HG03378 (cell line): ENCODE results near the gene HDHD2.

ENCODE experiments used
- ATAC-seq: cut with Tn5 transposase; IDR thresholded peaks from one replicate; pipeline ENCODE4 v1.9.1; 2021; ENCODE audit warnings: mild to moderate bottlenecking, moderate library complexity; ENCODE audit not compliant: unreplicated experiment

Gene HDHD2

GRCh38 chr18:47075098-47075883 is 75.0 kb downstream of the HDHD2 start:
- ATAC-seq: no peak

DNA sequence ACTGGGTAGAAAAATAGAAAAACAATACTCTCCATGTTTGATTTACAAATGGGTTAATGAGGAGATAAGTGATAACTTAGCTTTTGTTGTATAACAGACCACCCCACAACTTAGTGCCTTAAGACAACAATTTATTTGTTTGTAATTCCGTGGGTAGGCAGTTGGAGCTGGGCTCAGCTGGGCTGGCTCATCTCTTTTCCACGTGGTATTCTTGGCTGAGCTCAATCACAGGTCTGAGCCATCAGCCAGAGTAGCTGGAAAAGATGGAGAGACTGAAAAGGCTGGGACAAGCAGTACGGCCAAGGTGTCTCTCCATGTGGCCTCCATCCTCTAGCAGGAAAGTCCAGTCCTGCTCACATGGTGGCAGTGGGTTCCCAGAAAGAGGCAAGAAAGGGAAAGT is 82.7 kb downstream of the HDHD2 start:
- ATAC-seq: no peak

DNA sequence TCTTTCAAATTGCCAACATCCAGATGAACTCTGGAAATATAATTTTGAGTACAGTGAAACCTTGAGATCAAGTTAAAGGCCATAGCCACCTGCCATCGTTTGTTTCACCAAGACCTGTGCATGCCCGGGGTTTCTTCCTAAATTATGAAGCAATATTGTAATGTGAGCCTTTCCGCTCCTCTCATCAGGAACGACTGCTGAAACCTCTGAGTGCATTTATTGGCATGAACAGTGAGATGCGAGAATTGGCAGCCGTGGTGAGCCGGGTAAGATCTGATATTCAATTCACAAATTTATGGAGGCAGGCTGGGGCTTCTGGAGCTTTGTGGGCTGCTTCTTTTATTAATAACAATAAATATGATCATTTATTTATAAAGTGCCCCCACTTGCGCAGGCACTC is 87.2 kb downstream of the HDHD2 start:
- ATAC-seq: no peak

GRCh38 chr18:47062471-47062870 is 87.8 kb downstream of the HDHD2 start:
- no peak for ATAC-seq
